GM12864 (cell line): ENCODE results near the gene ZNF439.
"Not testable (repeated sequence)": the region's sequence is repeated elsewhere in the genome, so short reads cannot be mapped to it uniquely, and the experiment has no call there.

Experiments used
- DNase-seq: peaks from one replicate; pipeline ENCODE4 v3.0.0-alpha.2; 2011; ENCODE audit warnings: low read depth
- H3K4me3 ChIP-seq: 2 replicates; pipeline ENCODE4 v1.5.1; 2011; ENCODE audit warnings: mild to moderate bottlenecking, low read depth, low read length, control low read depth
- CTCF ChIP-seq: IDR thresholded peaks from 2 replicates; pipeline ENCODE4 v1.5.1; 2011; ENCODE audit warnings: low read depth, mild to moderate bottlenecking, moderate library complexity, low read length, control low read depth, inconsistent platforms; ENCODE audit errors: missing control alignments

The ZNF439 gene

GRCh38 chr19:11879687-11880266, 31.3 kb downstream of the ZNF439 start:
- peak; percentile 29 for TF ChIP-seq CTCF
- H3K4me3 ChIP-seq, DNase-seq: not testable (repeated sequence)

- no peak for TF ChIP-seq CTCF
- no peak overlapping the region for H3K4me3 ChIP-seq
- DNase-seq, result no peak
These were observed 32.1 kb downstream of the ZNF439 start for GRCh38 chr19:11880598-11880997.

- peak; percentile 71 for TF ChIP-seq CTCF
- no peak overlapping the region for H3K4me3 ChIP-seq
- DNase-seq, result peak; percentile 19
These were observed 32.8 kb downstream of the ZNF439 start for GRCh38 chr19:11881151-11881800.

GRCh38 chr19:11882606-11883005, 34.1 kb downstream of the ZNF439 start:
- no peak for DNase-seq
- no peak for TF ChIP-seq CTCF
- H3K4me3 ChIP-seq, result no peak overlapping the region

- peak overlapping the region; percentile 75 for H3K4me3 ChIP-seq
- no peak for TF ChIP-seq CTCF
- no peak for DNase-seq
These were observed 38.7 kb downstream of the ZNF439 start for GRCh38 chr19:11887234-11887610.

GRCh38 chr19:11887611-11888531, 39.3 kb downstream of the ZNF439 start, which contains the start of gene ZNF69:
ZNF69 (plus strand) TSS chr19:11887782; CDS start chr19:11887924, 142 bp downstream.
- no peak for DNase-seq
- no peak for TF ChIP-seq CTCF
- peak within 1 kb of the TSS; percentile 75 for H3K4me3 ChIP-seq

- not testable (repeated sequence) for H3K4me3 ChIP-seq, DNase-seq
These were observed 41.4 kb downstream of the ZNF439 start for GRCh38 chr19:11889901-11890300.
